GM12865 (cell line): ENCODE data around the gene MTMR4.
A peak's percentile ranks its signal among the peaks of the same experiment; 100 is the strongest.

Experiments
- DNase-seq: peaks from one replicate; pipeline ENCODE4 v3.0.0; 2010; ENCODE audit warnings: low read depth
- H3K4me3 ChIP-seq: 2 replicates; pipeline ENCODE4 v1.5.1; 2011; ENCODE audit warnings: mild to moderate bottlenecking, low read depth, low read length, control low read depth
- CTCF ChIP-seq: IDR thresholded peaks from 2 replicates; pipeline ENCODE4 v1.5.1; 2011; ENCODE audit warnings: low read length, control low read depth, low read depth, inconsistent platforms; ENCODE audit not compliant: insufficient read depth; ENCODE audit errors: missing control alignments

MTMR4 gene

DNA sequence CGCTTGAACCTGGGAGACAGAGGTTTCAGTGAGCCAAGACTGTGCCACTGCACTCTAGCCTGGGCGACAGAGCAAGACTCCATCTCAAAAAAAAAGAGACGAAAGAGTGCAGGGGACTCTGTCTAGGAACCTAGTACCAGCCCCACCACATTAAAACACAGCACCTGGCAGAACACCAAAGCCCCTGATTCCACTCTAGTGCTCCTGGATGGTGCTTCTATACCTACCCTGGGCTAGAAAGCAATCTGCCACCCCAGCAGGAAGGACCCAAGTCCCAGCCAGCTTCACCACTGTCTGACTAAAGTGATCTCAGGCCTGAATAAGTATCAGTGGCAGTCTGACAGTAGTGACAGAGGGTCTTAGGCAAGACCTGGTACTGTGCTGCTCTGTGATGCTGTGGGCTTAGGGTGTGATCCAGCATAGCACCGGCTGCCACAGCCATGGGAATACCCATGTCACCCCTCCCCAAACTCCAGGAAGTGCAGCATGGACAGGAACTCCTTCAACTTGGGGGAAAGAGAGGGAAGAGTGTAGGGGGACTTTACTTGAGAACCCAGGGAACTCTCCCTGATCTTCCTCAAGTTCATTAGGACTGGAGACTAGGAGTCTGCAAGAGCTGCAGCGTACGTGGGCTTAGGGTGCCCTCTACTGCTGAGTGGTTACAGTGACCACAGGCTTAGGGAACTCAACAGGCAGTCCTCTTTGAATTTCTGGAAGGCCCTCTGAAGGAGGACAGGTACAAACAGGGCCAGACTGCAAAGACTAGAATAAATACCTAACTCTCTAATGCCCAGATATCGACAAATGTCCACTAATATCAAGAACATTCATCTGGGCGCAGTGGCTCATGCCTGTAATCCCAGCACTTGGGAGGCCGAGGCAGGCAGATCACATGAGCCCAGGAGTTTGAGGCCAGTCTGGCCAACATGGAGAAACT lies 67.1 kb downstream of the MTMR4 start:
- DNase-seq = peak; percentile 91
- H3K4me3 ChIP-seq = no peak overlapping the region
- peak; percentile 91 for TF ChIP-seq CTCF

DNA sequence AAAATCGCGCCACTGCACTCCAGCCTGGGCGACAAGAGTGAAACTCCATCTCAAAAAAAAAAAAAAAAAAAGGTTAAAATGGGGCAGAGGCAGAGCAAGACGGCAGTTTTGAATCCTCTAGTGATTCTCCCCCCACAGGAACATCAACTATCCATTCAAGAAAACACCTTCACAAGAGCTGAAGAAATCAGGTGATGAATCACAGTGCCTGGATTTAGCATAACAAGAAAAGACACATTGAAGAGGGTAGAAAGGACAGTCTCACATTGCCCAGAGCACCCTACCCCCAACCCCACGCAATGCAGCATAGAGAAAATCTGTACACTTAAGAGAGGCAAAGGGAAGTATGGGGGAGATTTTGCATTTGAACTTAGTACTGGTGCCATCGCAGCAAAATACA lies 68.4 kb downstream of the MTMR4 start:
- DNase-seq = no peak
- TF ChIP-seq CTCF = no peak
- no peak overlapping the region for H3K4me3 ChIP-seq
